ENCODE data around the gene CLBA1.
A peak's percentile ranks its signal among the peaks of the same experiment; 100 is the strongest.

- peak in 3 of 6 experiments; percentile 8 to 40 (median 26) for TF ChIP-seq CTCF (IDR thresholded peaks at IDR 0.05)
- no peak for TF ChIP-seq POLR2A (IDR thresholded peaks at IDR 0.05)
Measured at GRCh38 chr14:104968541-104969401, 16.8 kb upstream of the CLBA1 start.
